ENCODE data around the gene ADAM11. TPM values are rescaled to one million over a fixed set of nuclear protein-coding genes. Genes with fewer than 3 reads are reported as not detected.

The ADAM11 gene
- total RNA-seq, 1 donor from 2014 or later = 0.21 TPM

DNA sequence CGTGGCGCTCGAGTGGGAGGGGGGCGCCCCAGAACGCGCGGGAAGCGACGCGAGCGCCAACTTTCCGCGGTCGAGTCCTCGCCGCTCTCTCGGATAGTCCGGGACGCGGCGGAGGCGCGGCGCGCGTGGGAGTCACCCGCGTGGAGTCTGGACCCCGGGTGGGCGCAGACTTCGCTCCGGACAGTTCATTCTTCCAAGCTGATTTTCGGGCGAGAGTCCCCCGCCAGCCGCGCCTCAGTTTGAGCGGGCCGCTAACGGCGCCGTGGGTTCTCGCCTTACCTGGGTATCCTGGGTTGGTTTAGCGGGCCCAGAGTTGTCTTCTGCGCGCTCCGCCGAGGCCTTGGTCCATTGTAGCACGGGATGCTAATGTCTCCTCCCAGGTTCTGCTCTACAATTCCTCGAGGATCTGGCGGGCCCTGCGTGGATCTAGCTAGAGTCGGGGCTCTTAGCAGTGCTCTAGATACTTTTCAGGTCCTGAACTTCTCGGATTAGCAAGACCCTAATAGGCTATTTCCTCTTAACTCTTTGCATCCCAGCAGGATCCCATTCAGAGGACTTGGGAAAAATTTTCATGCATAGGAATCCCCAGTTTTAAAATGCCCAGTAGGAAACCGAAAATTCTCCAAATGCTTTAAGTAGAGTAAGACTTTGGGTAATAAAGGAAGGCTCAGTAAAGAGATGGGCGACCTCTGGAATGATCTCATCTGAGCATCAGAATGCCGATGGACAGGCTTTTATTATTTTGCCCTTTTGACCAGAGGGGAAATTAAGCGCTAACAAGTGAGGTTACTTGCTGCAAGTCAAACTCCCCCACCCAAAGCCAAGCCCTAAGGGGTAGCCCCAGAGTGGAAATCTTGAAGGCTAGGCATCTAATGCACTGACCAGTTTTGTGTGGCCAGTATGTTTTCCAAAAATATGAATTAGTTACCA is 71.8 kb downstream of the ADAM11 start:
- TF ChIP-seq, protein P1, sequence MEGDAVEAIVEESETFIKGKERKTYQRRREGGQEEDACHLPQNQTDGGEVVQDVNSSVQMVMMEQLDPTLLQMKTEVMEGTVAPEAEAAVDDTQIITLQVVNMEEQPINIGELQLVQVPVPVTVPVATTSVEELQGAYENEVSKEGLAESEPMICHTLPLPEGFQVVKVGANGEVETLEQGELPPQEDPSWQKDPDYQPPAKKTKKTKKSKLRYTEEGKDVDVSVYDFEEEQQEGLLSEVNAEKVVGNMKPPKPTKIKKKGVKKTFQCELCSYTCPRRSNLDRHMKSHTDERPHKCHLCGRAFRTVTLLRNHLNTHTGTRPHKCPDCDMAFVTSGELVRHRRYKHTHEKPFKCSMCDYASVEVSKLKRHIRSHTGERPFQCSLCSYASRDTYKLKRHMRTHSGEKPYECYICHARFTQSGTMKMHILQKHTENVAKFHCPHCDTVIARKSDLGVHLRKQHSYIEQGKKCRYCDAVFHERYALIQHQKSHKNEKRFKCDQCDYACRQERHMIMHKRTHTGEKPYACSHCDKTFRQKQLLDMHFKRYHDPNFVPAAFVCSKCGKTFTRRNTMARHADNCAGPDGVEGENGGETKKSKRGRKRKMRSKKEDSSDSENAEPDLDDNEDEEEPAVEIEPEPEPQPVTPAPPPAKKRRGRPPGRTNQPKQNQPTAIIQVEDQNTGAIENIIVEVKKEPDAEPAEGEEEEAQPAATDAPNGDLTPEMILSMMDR (IDR thresholded peaks at IDR 0.05; ENCODE audit: insufficient read depth, low read length, poor library complexity, severe bottlenecking) = no peak
- Histone ChIP-seq H3K27me3 (ENCODE audit: control insufficient read depth, insufficient read depth, low read length) (no peaks in the 10 kb centered on the region), H3K4me3 (ENCODE audit: low read depth, low read length) (peak overlapping the region; percentile 63), H3K36me3 (ENCODE audit: control insufficient read depth, insufficient read depth, low read length) (no peaks in the 10 kb centered on the region)
- no peak for DNase-seq (ENCODE audit: low read depth)

DNA sequence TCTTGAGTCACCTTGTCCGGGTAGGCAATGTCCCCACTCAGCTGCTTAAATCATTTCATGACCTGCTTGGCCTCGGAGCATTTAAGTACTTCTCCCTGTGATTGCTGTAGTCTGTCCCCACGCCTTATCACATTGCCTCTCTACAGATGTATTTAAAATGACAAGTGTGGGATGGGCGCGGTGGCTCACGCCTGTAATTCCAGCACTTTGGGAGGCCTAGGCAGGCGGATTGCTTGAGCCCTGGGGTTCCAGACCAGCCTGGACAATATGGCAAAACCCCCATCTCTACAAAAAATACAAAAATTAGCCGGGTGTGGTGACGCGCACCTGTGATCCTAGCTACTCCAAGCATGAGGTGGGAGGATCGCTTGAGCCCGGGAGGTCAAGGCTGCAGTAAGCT is 72.6 kb downstream of the ADAM11 start:
- no peaks in the 10 kb centered on the region for H3K27me3 ChIP-seq (ENCODE audit: control insufficient read depth, insufficient read depth, low read length)
- H3K4me3 ChIP-seq (ENCODE audit: low read depth, low read length) = no peak overlapping the region
- DNase-seq (ENCODE audit: low read depth) = no peak
- no peaks in the 10 kb centered on the region for H3K36me3 ChIP-seq (ENCODE audit: control insufficient read depth, insufficient read depth, low read length)
- TF ChIP-seq, protein P1 (IDR thresholded peaks at IDR 0.05; ENCODE audit: insufficient read depth, low read length, poor library complexity, severe bottlenecking) = no peak

Other genes with a start within 250 kb of the ADAM11 start
- gene FZD2, start 201.5 kb upstream of the ADAM11 start, total RNA-seq = 8.1 and 11.2 TPM in 2 replicates
- 3.8 and 5.6 TPM in 2 replicates for gene MEIOC, start 102.5 kb upstream of the ADAM11 start, total RNA-seq
- gene CCDC43, start 69.2 kb upstream of the ADAM11 start, total RNA-seq = 22.7 and 23.6 TPM in 2 replicates
- 6.2 and 10.2 TPM in 2 replicates for gene DBF4B, start 50.3 kb upstream of the ADAM11 start, total RNA-seq
- gene GJC1, start 71.3 kb downstream of the ADAM11 start, total RNA-seq = 25.7 and 36.9 TPM in 2 replicates
- not detected in 2 replicates for gene HIGD1B, start 88.9 kb downstream of the ADAM11 start, total RNA-seq
- gene EFTUD2, start 140.5 kb downstream of the ADAM11 start, total RNA-seq = 98.4 and 103 TPM in 2 replicates
- not detected in 2 replicates for gene GFAP, start 156.5 kb downstream of the ADAM11 start, total RNA-seq
- gene KIF18B, start 188.8 kb downstream of the ADAM11 start, total RNA-seq = 1.4 and 2.8 TPM in 2 replicates
- 0.08 TPM in 1 of 2 replicates, not detected in the other for gene C1QL1, start 209.3 kb downstream of the ADAM11 start, total RNA-seq

Measured in kidney epithelial cell (primary cell).